Mucosa of gallbladder (tissue), 1 donor: ENCODE measurements around the gene SNX9. TPM values are rescaled to one million over a fixed set of nuclear protein-coding genes. Genes with fewer than 3 reads are reported as not detected.

Experiments used
- DNase-seq: peaks from one replicate; pipeline ENCODE4 v3.0.0-alpha.2; 2020; ENCODE audit warnings: low spot score
- total RNA-seq: library from RNA; stranded (reverse); gene quantifications from one replicate; pipeline ENCODE4 v1.2.1, GENCODE V29; 2021
- donor health status: DM: no; HTN: no; CAD: no.

Gene SNX9
- total RNA-seq, 1 donor from 2014 or later = 56.7 TPM

GRCh38 chr6:157804448-157805327 lies 18.4 kb upstream of the SNX9 start:
- DNase-seq = no peak

- DNase-seq = no peak
Measured at GRCh38 chr6:157806131-157806855, 16.8 kb upstream of the SNX9 start.

GRCh38 chr6:157806856-157807215 lies 16.2 kb upstream of the SNX9 start:
- no peak for DNase-seq

- DNase-seq = no peak
Measured at GRCh38 chr6:157808405-157808950, 14.6 kb upstream of the SNX9 start.

- DNase-seq = no peak
Measured at GRCh38 chr6:157809613-157810012, 13.4 kb upstream of the SNX9 start.

- no peak for DNase-seq
Measured at GRCh38 chr6:157811137-157811475, 11.9 kb upstream of the SNX9 start.

GRCh38 chr6:157811476-157812173 lies 11.4 kb upstream of the SNX9 start:
- no peak for DNase-seq

- no peak for DNase-seq
Measured at GRCh38 chr6:157812425-157813171, 10.4 kb upstream of the SNX9 start.

- DNase-seq = peak; percentile 41
Measured at GRCh38 chr6:157813191-157813590, 9.9 kb upstream of the SNX9 start.

GRCh38 chr6:157813750-157814455 lies 9.1 kb upstream of the SNX9 start:
- no peak for DNase-seq

- no peak for DNase-seq
Measured at GRCh38 chr6:157814883-157815282, 8.2 kb upstream of the SNX9 start.

GRCh38 chr6:157821342-157822033 lies 1.6 kb upstream of the SNX9 start:
- no peak for DNase-seq

- DNase-seq = no peak
Measured at GRCh38 chr6:157822245-157823000, 623 bp upstream of the SNX9 start.

- DNase-seq = peak; percentile 67
Measured at GRCh38 chr6:157823528-157824370, 703 bp downstream of the SNX9 start.

GRCh38 chr6:157825243-157825904 lies 2.3 kb downstream of the SNX9 start:
- no peak for DNase-seq

GRCh38 chr6:157830354-157831017 lies 7.4 kb downstream of the SNX9 start:
- no peak for DNase-seq

GRCh38 chr6:157831018-157831369 lies 7.9 kb downstream of the SNX9 start:
- DNase-seq = no peak
